GM21576 (cell line): ENCODE measurements around the gene NHERF1.
A peak's percentile ranks its signal among the peaks of the same experiment; 100 is the strongest.

Source experiments
- ATAC-seq: cut with Tn5 transposase; IDR thresholded peaks from one replicate; pipeline ENCODE4 v1.9.1; 2021; ENCODE audit warnings: mild to moderate bottlenecking, moderate library complexity; ENCODE audit not compliant: unreplicated experiment

NHERF1 gene

DNA sequence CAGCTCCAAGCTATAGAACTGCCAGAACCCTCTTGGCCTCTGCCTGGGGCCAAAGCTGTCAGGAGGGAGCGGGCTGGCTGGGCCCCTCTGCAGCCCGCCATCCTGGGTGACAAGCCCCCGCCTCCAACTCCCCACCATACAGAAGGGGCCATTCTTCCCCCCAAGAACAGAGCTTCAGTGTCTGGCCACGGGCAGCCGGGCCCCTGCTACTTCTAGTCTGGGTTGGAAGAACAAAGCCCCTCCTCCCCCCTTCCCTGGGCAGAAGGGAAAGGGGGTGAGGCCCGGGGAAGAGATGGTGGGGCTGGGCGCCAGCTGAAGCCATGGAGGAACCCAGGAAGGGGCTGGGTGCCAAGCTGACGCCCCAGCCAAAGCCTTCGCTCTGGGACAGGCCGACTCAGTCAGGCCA is 18.7 kb downstream of the NHERF1 start:
- no peak for ATAC-seq

DNA sequence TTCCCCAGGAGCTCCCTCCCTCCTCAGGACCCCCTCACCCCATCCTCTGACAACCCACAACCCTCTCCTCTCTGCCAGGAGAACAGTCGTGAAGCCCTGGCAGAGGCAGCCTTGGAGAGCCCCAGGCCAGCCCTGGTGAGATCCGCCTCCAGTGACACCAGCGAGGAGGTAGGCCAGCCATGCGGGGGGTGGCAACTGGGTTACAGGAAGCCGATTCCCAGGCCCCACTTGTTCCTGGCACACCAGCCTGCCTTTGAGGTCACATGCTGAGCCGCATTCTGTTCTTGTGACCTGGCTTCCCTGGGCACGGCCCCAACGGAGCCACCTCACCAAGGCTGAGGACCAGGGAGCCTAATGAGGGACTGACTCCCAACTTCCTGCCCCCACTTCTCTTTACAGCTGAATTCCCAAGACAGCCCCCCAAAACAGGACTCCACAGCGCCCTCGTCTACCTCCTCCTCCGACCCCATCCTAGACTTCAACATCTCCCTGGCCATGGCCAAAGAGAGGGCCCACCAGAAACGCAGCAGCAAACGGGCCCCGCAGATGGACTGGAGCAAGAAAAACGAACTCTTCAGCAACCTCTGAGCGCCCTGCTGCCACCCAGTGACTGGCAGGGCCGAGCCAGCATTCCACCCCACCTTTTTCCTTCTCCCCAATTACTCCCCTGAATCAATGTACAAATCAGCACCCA is 19.8 kb downstream of the NHERF1 start:
- no peak for ATAC-seq

DNA sequence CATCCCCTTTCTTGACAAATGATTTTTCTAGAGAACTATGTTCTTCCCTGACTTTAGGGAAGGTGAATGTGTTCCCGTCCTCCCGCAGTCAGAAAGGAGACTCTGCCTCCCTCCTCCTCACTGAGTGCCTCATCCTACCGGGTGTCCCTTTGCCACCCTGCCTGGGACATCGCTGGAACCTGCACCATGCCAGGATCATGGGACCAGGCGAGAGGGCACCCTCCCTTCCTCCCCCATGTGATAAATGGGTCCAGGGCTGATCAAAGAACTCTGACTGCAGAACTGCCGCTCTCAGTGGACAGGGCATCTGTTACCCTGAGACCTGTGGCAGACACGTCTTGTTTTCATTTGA is 20.3 kb downstream of the NHERF1 start:
- ATAC-seq: no peak

DNA sequence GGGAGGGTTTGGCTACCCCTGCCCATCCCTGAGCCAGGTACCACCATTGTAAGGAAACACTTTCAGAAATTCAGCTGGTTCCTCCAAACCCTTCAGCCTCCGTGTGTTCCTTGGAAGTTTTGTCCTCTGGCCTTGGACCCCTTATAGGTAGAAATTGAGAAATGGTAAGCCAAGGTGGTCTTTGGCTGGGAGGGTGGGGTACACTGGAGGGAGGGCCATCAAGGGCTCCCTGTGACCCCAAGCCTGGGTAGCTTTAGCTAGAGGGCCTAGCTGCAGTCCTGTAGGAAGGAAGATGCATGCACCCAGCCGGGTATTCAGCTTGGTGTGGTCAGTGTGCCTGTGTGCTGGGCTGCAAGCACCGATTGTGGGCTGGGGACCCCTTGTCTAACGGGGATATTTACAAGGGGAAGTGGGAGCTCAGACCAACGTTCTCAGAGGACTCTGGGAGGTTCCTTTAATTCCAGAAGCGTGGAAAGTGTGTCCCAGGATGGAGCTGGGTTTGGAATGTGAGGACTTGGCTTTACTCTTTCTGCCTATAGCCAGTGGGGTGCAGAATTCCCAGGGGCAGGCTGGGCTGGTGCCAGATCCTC is 20.9 kb downstream of the NHERF1 start:
- ATAC-seq: no peak

DNA sequence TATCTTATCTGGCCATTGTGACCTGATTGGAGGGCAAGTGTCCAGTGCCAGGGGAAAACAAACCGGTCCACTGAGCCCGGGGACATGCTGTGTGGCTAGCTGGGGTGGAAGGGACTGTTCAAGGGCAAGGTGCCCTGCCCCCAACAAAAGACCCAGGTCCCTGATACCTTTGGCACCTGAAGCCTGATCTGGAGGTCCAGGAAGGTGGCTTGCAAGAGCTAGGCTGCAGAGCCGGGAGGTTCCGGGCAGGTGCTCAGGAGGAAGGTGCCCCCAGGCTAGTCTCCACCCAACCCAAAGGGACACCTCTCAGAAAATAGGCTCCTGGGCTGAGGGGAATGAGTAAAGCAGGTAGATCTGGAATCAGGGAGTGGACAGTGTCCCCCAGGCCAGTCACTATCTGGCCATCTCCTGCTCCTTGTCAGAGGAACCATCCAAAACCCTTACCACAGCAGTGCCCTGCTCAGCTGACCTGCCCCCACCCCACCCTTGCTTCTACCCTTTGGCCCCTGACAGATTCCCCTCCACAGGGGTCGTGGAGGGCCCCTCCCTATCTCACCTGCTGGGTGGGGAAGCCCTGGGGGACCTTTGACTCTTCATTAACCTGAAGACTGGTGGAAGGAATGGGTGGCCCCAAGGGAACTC is 21.5 kb downstream of the NHERF1 start:
- no peak for ATAC-seq

DNA sequence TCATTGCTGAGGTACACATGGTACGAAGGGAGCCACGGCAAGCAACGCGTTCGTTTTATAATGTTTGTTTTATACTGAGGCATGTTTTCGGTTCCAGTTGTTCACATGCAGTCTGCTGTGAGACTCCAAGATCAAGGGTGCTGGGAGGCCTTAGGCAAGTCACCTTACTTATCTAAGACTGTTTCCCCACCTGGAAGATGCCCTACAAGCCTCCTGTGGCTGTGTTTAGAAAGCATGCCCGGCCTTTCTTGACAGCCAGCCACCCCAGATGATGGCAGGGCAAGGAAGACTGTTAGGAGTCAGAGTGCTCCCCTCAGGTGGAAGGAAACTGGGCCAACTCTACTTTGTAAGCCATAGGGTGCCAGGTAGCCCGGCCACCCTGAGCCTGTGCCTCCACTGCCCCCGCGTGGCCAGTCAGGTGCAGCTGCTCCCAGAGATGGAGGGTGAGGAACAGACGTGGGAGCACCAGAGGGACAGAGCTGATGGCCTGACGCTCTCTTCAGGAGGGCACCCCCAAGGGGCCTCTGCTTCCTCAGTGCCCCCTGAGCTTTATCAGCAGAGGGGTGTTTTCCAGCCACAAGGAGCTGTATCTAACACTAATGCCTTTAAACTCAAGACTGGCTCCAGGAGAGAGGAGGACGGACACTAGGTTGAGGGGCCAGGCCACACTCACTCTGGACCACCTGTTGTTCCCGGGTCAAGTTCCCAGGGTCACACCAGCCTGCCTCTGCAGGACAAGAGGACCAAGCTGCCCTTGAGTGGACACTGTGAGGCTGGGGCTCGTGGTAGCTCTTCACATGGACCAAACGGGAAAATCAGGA is 22.3 kb downstream of the NHERF1 start:
- peak; percentile 59 for ATAC-seq

DNA sequence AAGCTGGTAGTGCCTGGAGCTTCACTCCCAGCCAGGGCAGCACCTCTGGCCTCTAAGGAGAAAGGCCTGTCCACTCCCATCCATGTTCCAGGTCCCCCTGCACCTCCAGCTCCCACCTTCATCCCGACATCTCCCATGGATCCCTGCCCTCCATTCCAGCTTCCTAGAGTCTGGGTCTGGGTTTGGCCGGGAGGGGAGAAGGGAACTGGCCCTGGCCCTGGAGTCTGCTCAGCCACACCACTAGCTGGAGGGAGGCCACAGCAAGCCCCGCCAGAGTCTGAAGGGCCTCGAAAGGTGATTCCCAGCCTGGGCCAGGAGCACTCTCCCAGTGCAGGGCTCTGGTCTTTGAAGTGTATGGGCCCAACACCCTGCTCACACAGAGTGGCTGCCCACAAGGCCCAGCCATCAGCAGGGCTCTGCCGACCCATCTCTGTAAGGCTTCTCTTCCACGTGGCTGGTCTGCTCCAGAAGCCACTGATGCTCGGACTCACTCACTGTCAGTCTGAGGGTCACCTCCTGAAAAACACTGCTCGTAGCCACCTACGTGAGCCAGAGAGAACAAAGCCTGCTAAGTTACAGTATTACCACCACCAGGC is 23.0 kb downstream of the NHERF1 start:
- no peak for ATAC-seq

DNA sequence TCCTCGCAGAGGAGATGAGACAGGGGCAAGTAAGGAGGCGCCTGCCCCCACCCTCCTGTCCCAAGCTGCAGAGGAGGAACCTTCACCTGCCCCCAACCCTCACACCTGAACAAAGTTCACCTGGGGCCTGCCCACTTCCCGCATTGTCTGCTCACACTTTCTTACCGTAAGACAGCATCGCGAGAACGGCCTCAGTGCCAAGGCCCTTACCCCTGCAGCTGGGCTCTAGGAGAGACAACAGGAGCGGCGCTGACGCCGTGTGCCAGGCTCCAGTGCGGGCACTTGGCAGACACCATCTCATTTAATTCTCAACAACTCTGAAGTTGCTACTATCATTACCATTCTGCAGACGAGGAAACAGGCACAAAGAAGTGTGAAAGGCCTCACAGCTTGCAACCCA is 23.6 kb downstream of the NHERF1 start:
- ATAC-seq: no peak

DNA sequence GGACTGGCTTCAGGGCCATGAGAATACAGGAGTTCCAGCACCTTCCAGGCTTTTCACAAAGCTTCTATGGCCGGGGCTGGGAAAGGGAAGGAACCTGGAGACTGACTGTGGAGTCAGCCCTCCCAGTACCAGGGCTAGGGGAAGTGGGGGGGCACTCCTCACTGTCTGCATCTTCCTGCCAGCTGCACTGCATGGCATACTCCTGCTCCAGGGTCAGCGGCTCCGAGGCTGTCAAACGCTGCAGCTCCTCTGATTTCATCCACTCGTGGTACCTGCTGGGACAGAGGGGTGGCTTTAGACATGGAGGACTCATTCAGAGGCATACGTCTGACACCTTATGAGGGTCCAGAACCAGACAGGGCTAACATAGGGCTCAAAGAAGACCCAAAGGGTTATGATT is 25.0 kb downstream of the NHERF1 start:
- no peak for ATAC-seq

DNA sequence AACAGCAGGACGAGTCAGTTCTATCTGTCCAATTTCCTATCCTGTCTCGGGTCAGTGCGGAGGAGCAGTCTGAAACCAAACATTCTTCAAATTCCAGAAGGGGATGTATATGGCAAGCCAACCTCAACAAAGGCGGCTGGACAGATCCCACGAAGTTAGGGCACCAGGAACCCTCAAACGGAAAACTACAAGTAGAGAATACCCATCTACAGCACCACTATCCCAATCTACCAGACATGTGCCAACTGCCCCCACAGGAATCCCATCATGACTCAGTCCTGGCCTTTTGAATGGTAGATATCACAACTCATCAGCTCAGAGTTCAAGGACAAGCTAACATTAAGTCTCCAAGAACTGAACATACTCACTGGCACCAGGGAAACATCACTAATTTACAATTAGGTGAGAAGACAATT is 25.5 kb downstream of the NHERF1 start:
- no peak for ATAC-seq

DNA sequence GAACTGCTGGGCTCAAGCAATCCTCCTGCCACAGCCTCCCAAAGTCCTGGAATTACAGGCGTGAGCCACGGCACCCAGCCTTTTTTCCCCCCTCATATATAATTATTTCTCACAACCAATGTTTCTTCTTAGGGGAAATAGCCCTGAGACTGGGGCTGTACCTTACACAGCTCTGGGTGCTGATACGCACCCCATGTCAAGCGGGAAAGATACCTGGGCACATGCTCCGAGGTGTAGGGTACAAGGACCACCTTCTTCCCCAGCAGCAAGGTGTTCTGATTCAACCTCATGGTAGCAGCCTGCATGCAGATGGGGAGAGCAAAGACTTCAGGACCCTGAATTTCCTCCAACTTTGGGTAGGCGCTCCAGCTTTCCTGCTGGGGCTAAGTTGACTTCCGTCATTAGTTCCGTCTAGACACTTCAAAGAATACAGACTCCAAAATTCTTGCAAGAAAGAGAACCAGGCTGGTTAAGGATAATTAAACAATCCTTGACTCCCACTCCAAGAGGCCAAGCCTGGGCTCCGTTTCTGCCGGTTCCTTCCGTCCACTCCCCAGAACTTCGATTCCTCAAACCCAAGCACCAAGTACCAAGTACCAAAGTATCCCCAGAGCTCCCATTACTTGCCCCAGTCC is 27.1 kb downstream of the NHERF1 start:
- ATAC-seq: no peak

DNA sequence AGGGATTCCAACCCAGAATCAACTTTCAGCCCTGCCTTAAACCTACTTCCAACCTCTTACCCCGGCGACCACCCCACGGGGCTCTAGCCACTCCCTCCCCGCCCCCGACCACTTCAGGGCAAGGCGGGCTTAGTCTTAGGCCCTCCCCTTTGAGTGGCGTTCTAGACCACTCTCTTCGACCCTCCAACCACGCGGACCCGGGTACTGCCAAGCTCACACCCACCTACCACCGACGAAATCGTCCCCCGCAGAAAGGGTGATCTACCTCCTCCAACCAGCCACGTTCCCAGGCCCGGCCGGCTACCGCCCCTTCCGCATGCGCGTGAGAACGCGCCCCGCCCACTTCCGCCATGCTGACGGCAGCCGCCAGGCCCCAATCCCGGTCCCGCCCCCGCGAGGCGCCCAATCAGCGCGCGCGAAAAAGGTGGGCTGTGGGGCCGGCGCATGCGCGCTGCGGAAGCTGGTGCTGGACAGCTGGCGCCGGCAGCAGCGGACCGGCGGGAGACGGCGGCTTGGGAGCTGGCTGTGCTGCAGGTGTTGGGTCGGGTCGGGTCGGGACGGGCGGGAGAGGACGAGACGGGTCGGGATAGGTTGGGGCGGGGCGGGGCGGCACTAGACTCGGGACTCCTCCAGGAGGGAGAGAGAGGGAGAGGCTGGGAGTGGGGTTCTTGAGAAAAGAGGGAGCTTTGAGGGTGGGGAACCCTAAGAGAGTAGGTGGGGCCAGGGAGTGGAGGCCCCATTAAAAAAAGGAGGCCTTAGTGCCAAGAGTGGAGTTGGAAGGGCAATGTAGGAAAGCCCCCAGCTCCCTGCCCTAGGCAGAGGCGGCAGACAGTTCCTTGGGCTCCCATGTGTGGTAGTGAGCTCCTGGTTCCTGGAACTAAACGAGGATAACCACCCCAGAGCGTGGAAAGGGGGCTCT is 27.9 kb downstream of the NHERF1 start, which contains the start of gene NAT9:
Gene NAT9 (minus strand): TSS at position 302 of the 919 bp plus-strand sequence. CDS start 647 bp downstream, outside the sequence.
- peak; percentile 53 for ATAC-seq

DNA sequence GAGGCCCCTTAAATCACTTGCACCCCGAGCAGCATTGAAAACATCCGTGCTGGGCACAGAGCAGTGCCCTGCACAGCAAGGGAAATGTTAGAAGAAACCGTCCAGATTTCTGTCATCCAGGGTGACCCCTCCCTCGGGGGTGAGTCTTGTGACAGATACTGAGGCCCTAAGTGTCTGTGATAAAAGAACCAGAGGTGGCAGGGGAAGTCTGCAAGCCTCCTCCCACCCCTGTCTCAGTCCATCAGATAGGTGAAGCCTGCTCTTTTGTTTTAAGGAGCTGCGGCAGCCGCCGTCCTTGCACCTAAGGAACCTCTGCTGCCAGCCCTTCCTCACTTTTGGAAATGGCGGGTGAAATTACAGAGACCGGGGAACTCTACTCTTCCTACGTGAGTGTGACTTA is 28.6 kb downstream of the NHERF1 start:
- no peak for ATAC-seq

DNA sequence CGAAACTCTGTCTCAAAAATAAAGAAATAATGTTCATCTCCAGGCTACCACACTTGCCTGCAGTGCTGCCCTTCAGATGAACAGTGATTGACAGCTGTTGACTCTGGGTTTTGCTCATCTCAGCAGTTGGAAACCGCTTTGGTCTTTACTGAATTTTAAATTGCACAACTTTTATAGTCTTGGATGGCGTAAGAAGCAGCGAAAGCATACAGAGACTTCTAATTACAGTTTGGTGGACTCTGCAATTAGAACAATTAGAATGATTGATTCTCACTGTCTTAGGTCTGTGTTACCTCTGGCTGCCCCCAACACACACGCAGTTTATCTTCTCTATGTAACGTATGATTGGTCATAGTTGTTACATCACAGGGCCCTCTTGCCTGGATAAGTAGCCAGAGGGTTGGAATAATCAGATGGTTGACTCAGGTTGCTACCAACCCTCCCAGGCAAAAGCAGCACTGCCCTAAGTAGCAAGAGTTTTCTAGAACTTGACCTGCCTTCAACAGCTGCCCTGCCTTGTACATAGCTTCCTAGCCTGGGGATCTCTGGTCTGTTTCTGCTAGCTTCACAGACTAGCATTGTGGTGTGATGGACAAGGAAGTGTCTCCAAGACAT is 29.6 kb downstream of the NHERF1 start:
- ATAC-seq: no peak

DNA sequence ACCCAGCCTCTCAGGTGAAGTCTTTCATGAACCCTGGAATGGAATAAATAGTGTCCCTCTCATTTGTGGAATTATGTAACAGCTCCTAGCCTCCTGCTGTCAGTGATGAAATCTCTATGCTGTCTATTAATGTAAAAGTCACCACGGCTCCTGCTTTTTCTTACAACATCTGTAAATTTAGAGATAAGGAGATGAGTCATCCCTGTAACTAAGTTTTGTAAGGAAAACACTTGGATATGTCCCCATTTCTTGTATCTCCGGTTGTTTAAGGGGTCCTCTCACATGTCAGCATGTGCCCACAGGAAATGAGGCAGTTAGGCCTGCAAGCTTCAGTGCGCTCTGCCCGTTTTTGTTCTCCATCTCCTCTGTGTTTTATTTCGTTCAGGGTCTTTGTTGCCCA is 30.5 kb downstream of the NHERF1 start:
- ATAC-seq: no peak

DNA sequence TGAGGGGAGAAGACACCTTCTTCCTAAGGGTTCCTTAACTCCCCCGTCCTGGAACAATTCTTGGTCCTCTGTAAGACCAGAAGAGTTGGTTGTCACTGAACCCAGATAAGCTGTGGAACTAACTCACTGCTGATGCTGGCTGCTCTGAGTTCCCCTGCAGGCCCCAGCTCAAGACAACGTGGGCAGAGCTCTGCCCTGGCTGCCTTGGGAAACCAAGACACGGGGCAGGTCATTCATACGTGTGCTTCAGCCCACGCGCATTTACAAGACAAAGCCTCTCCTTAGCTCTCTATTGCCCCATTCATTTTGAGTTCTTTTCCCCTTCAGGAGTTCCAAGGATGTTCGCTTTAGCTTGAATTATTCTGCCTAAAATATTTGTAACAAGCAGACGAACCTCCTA is 31.1 kb downstream of the NHERF1 start:
- no peak for ATAC-seq

DNA sequence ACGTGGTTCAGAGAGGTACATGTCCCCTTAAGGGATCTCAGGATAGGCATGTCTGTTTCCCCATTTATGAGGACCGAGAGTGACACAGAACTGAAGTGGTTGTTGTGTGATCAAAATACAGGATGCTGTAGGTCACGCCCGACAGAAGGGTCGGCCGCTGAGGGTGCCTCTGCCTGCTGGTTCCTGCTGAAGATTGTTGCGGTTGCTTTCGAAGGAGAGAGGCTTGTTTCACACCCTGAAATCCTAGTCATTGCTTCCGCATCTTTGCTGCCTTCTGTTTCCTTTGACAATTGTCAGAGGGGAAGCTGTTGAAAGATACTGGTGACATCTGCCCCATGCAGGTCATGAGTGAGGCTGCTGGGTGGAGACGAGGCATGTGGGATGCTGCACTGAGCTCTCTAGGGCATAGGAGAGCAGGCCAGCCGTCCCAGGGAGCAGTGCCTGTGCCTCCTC is 31.5 kb downstream of the NHERF1 start:
- no peak for ATAC-seq

DNA sequence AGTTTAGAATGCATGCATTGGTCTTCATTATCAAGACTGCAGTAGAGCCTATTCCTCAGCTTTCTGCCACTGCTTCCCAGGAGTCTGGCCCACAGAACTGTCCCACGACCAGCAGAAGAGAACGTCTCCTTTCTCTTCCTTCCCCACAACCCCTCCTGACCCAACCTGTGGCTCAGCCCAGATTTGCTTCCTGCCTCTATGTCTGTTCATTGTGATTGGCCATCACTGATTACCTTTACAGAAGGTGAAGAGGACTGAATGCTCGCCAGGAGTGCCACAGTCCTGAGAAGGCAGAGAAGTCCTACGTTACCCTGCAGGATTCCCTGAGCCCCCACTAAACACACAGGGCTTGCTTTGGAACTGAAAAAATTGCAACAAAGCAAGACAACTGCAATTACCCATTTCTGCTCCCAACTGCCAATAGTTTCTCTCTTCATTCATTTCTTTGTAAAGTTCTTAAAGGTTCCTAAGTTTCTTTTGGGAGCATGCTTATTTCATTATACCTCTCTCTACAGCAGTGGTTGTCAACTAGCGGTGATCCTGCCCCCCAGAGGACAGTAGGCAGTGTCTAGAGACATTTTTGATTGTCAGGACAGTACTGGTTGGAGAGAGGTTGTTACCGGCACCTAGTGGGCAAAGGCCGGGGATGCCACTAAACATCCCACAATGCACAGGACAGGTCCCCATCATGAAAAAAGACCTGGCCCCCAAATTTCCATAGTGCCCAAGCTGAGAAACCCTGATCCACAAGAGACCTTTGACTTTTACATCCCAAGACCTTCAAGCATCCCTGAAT is 32.2 kb downstream of the NHERF1 start:
- no peak for ATAC-seq
